Caco-2 (cell line): ENCODE data around the gene GLP2R. TPM values are rescaled to one million over a fixed set of nuclear protein-coding genes. Genes with fewer than 3 reads are reported as not detected.

ENCODE experiments used
- BruUV-seq: library from RNA; stranded (reverse); fragments of 400-500 nt; replicated peaks from 2 replicates; lab custom pipeline; 2021; lab: Mats Ljungman, UMichigan
- CTCF ChIA-PET: fragments of 300-600 bp; sonication (Branson Sonifier 250); formaldehyde crosslinking; loops from one replicate; lab custom pipeline; 2022; ENCODE audit warnings: antibody characterized with exemption; lab: Charles Lee
- POLR2A ChIA-PET: fragments of 300-600 bp; sonication (Branson Sonifier 250); formaldehyde crosslinking; loops from one replicate; lab custom pipeline; 2022; ENCODE audit warnings: antibody characterized with exemption; lab: Charles Lee
- DNase-seq, 2 experiments: peaks; one replicate each; pipeline versions ENCODE4 v3.0.0 to v3.0.0-alpha.2; 2020 to 2022
- H3K27me3 ChIP-seq: replicated peaks from 2 replicates; pipeline ENCODE4 v1.6.0; 2011; ENCODE audit warnings: low read length; ENCODE audit not compliant: control insufficient read depth, insufficient read depth
- H3K36me3 ChIP-seq: 2 replicates; pipeline ENCODE4 v1.5.1; 2011; ENCODE audit warnings: low read length; ENCODE audit not compliant: control insufficient read depth, insufficient read depth
- H3K4me1 ChIP-seq: fragments of 250-450 bp; sonication (Bioruptor Pico); 2 replicates; pipeline ENCODE4 v1.5.1; 2020; ENCODE audit warnings: mild to moderate bottlenecking
- H3K4me3 ChIP-seq: 2 replicates; pipeline ENCODE4 v1.5.1; 2011; ENCODE audit warnings: low read depth, mild to moderate bottlenecking, control low read depth, low read length
- H3K9me3 ChIP-seq: fragments of 250-450 bp; sonication (Bioruptor Pico); 2 replicates; pipeline ENCODE4 v1.5.1; 2020; ENCODE audit warnings: mild to moderate bottlenecking, moderate library complexity
- H3K27ac Mint-ChIP-seq: one replicate; pipeline ENCODE4 v1.8.0; 2022; ENCODE audit warnings: mixed read lengths; ENCODE audit not compliant: unreplicated experiment
- H3K27me3 Mint-ChIP-seq: one replicate; pipeline ENCODE4 v1.8.0; 2022; ENCODE audit warnings: mixed read lengths; ENCODE audit not compliant: insufficient read depth, unreplicated experiment
- H3K36me3 Mint-ChIP-seq: one replicate; pipeline ENCODE4 v1.8.0; 2022; ENCODE audit warnings: mild to moderate bottlenecking, mixed read lengths; ENCODE audit not compliant: insufficient read depth, unreplicated experiment
- H3K4me1 Mint-ChIP-seq: one replicate; pipeline ENCODE4 v1.8.0; 2022; ENCODE audit warnings: low read depth, mixed read lengths; ENCODE audit not compliant: unreplicated experiment
- H3K4me3 Mint-ChIP-seq: one replicate; pipeline ENCODE4 v1.8.0; 2022; ENCODE audit warnings: mild to moderate bottlenecking, moderate library complexity, mixed read lengths; ENCODE audit not compliant: unreplicated experiment
- H3K9me3 Mint-ChIP-seq: one replicate; pipeline ENCODE4 v1.8.0; 2022; ENCODE audit warnings: mixed read lengths; ENCODE audit not compliant: unreplicated experiment
- CTCF ChIP-seq, 2 experiments: fragments of 200-600 bp in 1 of 2; IDR thresholded peaks; 1 replicate in 1 of 2; 2 replicates in 1 of 2; pipeline versions ENCODE4 v1.5.1 to v1.8.0; 2011 to 2022; ENCODE audit warnings: antibody characterized with exemption in 1 of 2, control low read depth in 1 of 2, inconsistent platforms in 1 of 2, low read depth in 1 of 2, low read length in 1 of 2, mild to moderate bottlenecking in 1 of 2, moderate library complexity in 1 of 2; ENCODE audit not compliant: insufficient read depth in 1 of 2, severe bottlenecking in 1 of 2, unreplicated experiment in 1 of 2
- intact Hi-C: fragments of 100-400 bp; cut with micrococcal nuclease; formaldehyde crosslinking; loops from one replicate; pipeline ENCODE4 v1.10.0; 2022; ENCODE audit not compliant: unreplicated experiment
- total RNA-seq: library from RNA; stranded (reverse); gene quantifications from 2 replicates; pipeline ENCODE4 v1.2.3, GENCODE V29; 2022

GLP2R gene
- total RNA-seq, 1 experiment from 2014 or later: not detected

- no peak for DNase-seq
- Mint-ChIP-seq H3K36me3 (no peaks in the 10 kb centered on the region), H3K27me3 (no peaks in the 10 kb centered on the region), H3K27ac (no peak overlapping the region), H3K4me1 (no peaks in the 10 kb centered on the region), H3K4me3 (no peak overlapping the region), H3K9me3 (no peaks in the 10 kb centered on the region)
- ChIA-PET CTCF (no interaction called here), POLR2A (no interaction called here)
- Histone ChIP-seq H3K4me3 (no peak overlapping the region), H3K27me3 (no peaks in the 10 kb centered on the region), H3K4me1 (no peaks in the 10 kb centered on the region), H3K36me3 (no peaks in the 10 kb centered on the region), H3K9me3 (no peaks in the 10 kb centered on the region)
- intact Hi-C loops: no loop called here
- no TSS peak for BruUV-seq
- no peak for TF ChIP-seq CTCF (IDR thresholded peaks at IDR 0.05; ENCODE audit: insufficient read depth in 1 of 2, low read depth in 1 of 2, low read length in 1 of 2, severe bottlenecking in 1 of 2, unreplicated experiment in 1 of 2)
Observed at GRCh38 chr17:9878356-9878755, 52.6 kb downstream of the GLP2R start.

- ChIA-PET POLR2A (no interaction called here), CTCF (no interaction called here)
- no peak for TF ChIP-seq CTCF (IDR thresholded peaks at IDR 0.05; ENCODE audit: insufficient read depth in 1 of 2, low read depth in 1 of 2, low read length in 1 of 2, severe bottlenecking in 1 of 2, unreplicated experiment in 1 of 2)
- BruUV-seq: no TSS peak
- H3K4me1 Mint-ChIP-seq: no peaks in the 10 kb centered on the region
- H3K9me3 Mint-ChIP-seq: no peaks in the 10 kb centered on the region
- no peaks in the 10 kb centered on the region for H3K36me3 Mint-ChIP-seq
- no peak overlapping the region for H3K27ac Mint-ChIP-seq
- Histone ChIP-seq H3K9me3 (no peaks in the 10 kb centered on the region), H3K4me3 (no peak overlapping the region), H3K27me3 (no peaks in the 10 kb centered on the region), H3K4me1 (no peaks in the 10 kb centered on the region), H3K36me3 (no peaks in the 10 kb centered on the region)
- H3K27me3 Mint-ChIP-seq: no peaks in the 10 kb centered on the region
- DNase-seq: no peak
- H3K4me3 Mint-ChIP-seq: no peak overlapping the region
- intact Hi-C loops: no loop called here
Observed at GRCh38 chr17:9878786-9879525, 53.2 kb downstream of the GLP2R start.

GRCh38 chr17:9880582-9880999 is 54.9 kb downstream of the GLP2R start:
- Mint-ChIP-seq H3K36me3 (no peaks in the 10 kb centered on the region), H3K9me3 (no peaks in the 10 kb centered on the region), H3K27me3 (no peaks in the 10 kb centered on the region), H3K4me3 (no peak overlapping the region), H3K4me1 (no peaks in the 10 kb centered on the region), H3K27ac (no peak overlapping the region)
- POLR2A ChIA-PET: no interaction called here
- intact Hi-C loops: no loop called here
- Histone ChIP-seq H3K36me3 (no peaks in the 10 kb centered on the region), H3K4me3 (no peak overlapping the region), H3K4me1 (no peaks in the 10 kb centered on the region), H3K9me3 (no peaks in the 10 kb centered on the region), H3K27me3 (no peaks in the 10 kb centered on the region)
- CTCF ChIA-PET: no interaction called here
- DNase-seq: no peak
- TF ChIP-seq CTCF (IDR thresholded peaks at IDR 0.05; ENCODE audit: insufficient read depth in 1 of 2, low read depth in 1 of 2, low read length in 1 of 2, severe bottlenecking in 1 of 2, unreplicated experiment in 1 of 2): no peak
- no TSS peak for BruUV-seq
